ENCODE measurements around the gene ARID3A. TPM values are rescaled to one million over a fixed set of nuclear protein-coding genes. Genes with fewer than 3 reads are reported as not detected.

ARID3A gene
- polyA plus RNA-seq, 2 donors, result 1.3 to 5.2 TPM

DNA sequence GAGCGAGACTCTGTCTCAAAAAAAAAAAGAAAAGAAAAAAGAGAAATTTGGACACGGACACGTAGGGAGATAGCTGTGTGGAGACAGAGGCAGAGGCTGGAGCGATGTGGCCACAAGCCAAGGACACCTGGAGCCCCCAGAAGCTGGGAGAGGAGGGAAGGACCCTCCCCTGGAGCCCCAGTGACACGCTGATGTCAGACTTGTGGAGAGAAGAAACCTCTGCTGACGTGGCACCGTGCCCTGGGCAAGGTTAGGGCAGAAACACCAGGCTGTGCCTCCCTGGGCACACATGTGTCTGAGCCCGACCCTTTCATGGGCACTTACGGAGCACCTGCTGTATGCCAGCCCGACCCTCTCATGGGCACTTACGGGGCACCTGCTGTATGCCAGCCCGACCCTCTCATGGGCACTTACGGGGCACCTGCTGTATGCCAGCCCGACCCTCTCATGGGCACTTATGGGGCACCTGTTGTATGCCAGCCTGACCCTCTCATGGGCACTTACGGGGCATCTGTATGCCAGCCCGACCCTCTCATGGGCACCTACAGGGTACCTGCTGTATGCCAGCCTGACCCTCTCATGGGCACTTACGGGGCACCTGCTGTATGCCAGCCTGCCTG, 17.8 kb downstream of the ARID3A start:
- no peaks in the 10 kb centered on the region for H3K9me3 ChIP-seq (ENCODE audit: control insufficient read depth in 2 of 2, insufficient read depth in 1 of 2, low read depth in 1 of 2, low read length in 1 of 2)
- 94 to 96% methylated on average over 17 of the region's 17 CpGs for WGBS, 2 donors

DNA sequence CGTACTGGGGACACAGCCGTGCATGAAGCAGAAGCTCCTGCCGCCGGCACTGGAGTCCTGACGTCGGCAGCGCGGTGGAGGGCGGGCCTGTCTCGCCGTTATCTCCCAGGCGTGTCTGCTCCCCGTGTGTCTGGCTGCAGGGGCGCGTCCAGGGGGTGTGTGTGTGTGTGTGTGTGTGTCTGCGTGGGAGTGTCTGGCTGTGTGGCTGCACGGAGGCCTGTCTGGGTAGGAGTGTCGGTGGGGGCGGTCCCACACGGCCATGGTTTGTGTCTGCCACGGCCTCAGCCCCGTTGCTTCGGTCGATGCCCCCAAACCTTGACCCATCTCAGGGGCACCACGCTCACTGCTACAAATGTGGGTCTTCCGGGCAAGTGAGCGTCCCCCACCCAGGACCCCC, 18.3 kb downstream of the ARID3A start:
- H3K4me3 ChIP-seq (ENCODE audit: low read depth in 1 of 2, low read length in 2 of 2), result no peak overlapping the region

More for the DNA sequence above, 17.8 kb downstream of the ARID3A start:
- H3K4me1 ChIP-seq (ENCODE audit: control insufficient read depth in 2 of 2, insufficient read depth in 2 of 2, low read length in 1 of 2), result peaks cover 2 to 8% of the 10 kb centered on the region in 2 donors
- H3K36me3 ChIP-seq (ENCODE audit: control insufficient read depth in 2 of 2, insufficient read depth in 2 of 2, low read length in 1 of 2), result peaks cover 0 to 4% of the 10 kb centered on the region in 2 donors
- no peak overlapping the region for H3K27ac ChIP-seq (ENCODE audit: low read depth in 2 of 2, low read length in 1 of 2)
- no peak overlapping the region for H3K4me3 ChIP-seq (ENCODE audit: low read depth in 1 of 2, low read length in 2 of 2)
- no peaks in the 10 kb centered on the region for H3K27me3 ChIP-seq (ENCODE audit: control insufficient read depth in 1 of 2, insufficient read depth in 2 of 2, low read length in 2 of 2)

DNA sequence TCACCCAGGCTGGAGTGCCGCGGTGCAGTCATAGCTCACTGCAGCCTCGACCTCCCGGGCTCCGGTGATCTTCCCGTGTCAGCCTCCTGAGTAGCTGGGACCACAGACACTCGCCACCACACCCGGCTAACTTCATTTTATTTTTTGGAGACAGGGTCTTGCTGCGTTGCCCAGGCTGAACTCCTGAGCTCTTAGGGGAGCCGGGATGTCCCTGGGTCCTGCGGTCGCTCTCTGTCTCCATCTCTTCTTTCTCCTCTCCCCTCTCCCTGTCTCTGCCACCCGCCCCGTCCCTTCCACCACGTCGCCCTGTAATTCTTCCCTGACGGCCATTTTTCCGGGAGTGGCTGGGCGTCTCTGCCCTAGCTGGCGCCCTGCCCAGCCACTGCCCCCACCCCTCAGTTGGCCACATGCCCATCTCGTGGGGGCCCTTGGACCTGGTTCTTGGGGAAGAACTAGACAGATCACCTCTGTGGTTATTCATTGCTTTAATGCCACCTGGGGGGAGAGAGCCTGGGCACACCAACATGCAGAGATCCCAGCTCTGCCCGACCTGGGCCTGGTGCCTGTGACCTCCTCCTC, 18.9 kb downstream of the ARID3A start:
- H3K27me3 ChIP-seq (ENCODE audit: control insufficient read depth in 1 of 2, insufficient read depth in 2 of 2, low read length in 2 of 2), result no peaks in the 10 kb centered on the region
- H3K4me3 ChIP-seq (ENCODE audit: low read depth in 1 of 2, low read length in 2 of 2), result no peak overlapping the region
- no peaks in the 10 kb centered on the region for H3K9me3 ChIP-seq (ENCODE audit: control insufficient read depth in 2 of 2, insufficient read depth in 1 of 2, low read depth in 1 of 2, low read length in 1 of 2)
- no peak overlapping the region for H3K27ac ChIP-seq (ENCODE audit: low read depth in 2 of 2, low read length in 1 of 2)
- WGBS, 2 donors, result 60 to 70% methylated on average over 22 of the region's 22 CpGs
- H3K36me3 ChIP-seq (ENCODE audit: control insufficient read depth in 2 of 2, insufficient read depth in 2 of 2, low read length in 1 of 2), result peaks cover 0 to 4% of the 10 kb centered on the region in 2 donors
- peaks cover 2 to 8% of the 10 kb centered on the region in 2 donors for H3K4me1 ChIP-seq (ENCODE audit: control insufficient read depth in 2 of 2, insufficient read depth in 2 of 2, low read length in 1 of 2)

More for the DNA sequence above, 18.3 kb downstream of the ARID3A start:
- no peaks in the 10 kb centered on the region for H3K27me3 ChIP-seq (ENCODE audit: control insufficient read depth in 1 of 2, insufficient read depth in 2 of 2, low read length in 2 of 2)
- H3K4me1 ChIP-seq (ENCODE audit: control insufficient read depth in 2 of 2, insufficient read depth in 2 of 2, low read length in 1 of 2), result peaks cover 2 to 8% of the 10 kb centered on the region in 2 donors
- 62 to 75% methylated on average over 27 of the region's 27 CpGs for WGBS, 2 donors
- no peak overlapping the region for H3K27ac ChIP-seq (ENCODE audit: low read depth in 2 of 2, low read length in 1 of 2)
- peaks cover 0 to 4% of the 10 kb centered on the region in 2 donors for H3K36me3 ChIP-seq (ENCODE audit: control insufficient read depth in 2 of 2, insufficient read depth in 2 of 2, low read length in 1 of 2)
- no peaks in the 10 kb centered on the region for H3K9me3 ChIP-seq (ENCODE audit: control insufficient read depth in 2 of 2, insufficient read depth in 1 of 2, low read depth in 1 of 2, low read length in 1 of 2)

DNA sequence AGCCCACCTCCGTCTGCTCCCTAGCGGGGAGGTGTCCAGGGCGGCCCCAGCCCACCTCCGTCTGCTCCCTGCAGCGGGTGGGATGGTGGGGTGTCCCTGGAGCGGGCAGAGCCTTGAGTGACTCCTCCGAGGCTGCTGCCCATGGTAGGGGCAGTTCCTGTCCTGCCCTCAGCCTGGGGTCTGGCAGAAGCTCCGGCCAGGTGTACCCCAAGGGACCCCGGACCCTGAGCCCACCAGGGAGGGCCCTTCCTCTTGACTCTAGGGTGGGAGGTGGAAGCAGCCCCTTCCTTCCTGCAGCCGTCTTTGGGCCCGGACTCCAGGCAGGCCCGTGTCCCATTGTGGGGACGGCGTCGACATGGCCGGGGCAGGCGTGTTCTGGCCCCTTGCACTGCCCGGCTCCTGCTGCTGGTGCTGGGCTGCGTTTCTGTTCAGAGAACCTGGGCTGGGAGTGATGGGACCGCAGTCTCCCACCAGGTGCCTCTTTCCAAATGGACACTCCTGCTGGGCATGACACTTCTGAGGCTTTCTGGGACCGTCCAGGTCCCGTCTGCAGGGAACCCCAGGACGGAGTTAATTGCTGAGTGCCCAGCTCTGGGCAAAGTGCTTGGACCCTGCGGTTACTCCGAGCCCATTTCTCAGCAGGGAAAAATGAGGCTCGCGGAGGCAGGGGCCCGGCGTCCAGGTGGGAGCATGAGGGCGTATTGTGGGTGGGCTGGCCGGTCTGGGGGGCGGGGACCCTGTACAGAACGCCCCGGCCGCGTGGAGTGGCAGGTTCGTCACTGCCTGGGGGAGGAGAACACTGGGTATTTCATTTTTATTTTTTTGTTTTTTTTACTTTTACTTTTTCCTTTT, 19.8 kb downstream of the ARID3A start:
- Histone ChIP-seq H3K27ac (ENCODE audit: low read depth in 2 of 2, low read length in 1 of 2) (no peak overlapping the region), H3K27me3 (ENCODE audit: control insufficient read depth in 1 of 2, insufficient read depth in 2 of 2, low read length in 2 of 2) (no peaks in the 10 kb centered on the region), H3K9me3 (ENCODE audit: control insufficient read depth in 2 of 2, insufficient read depth in 1 of 2, low read depth in 1 of 2, low read length in 1 of 2) (no peaks in the 10 kb centered on the region), H3K4me3 (ENCODE audit: low read depth in 1 of 2, low read length in 2 of 2) (no peak overlapping the region), H3K4me1 (ENCODE audit: control insufficient read depth in 2 of 2, insufficient read depth in 2 of 2, low read length in 1 of 2) (peaks cover 2 to 5% of the 10 kb centered on the region in 2 donors), H3K36me3 (ENCODE audit: control insufficient read depth in 2 of 2, insufficient read depth in 2 of 2, low read length in 1 of 2) (peaks cover 0 to 4% of the 10 kb centered on the region in 2 donors)
- 89 to 91% methylated on average over 37 of the region's 37 CpGs for WGBS, 2 donors

DNA sequence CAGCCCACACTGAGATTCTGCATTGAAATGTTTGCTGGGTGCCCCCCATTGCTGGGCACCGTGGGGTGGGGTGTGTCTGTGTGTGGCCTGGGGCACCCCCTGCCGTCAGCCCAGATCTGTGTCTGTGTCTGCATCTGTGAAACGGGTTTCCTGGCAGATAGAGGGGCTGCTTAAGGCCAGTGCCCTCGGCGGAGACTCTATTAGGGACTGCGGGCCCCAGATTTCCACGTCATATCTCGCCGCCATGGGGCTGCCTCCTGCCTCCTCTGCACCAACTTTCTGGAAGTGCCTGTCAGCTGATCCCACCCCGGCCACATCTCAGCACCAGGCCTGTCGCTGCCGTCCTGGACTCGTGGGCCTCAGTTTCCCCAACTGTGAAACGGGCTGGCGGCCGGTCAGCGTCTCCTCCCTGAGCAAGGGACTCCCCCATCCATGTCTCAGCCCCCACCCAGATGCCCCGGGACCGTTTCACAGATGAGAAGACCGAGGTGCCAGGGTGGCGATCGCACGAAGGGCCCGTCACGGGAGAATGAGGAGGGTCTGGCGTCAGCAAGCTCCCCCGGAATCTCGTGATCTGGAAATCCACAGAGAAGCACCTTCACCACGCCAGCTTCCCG, 21.4 kb downstream of the ARID3A start:
- Histone ChIP-seq H3K9me3 (ENCODE audit: control insufficient read depth in 2 of 2, insufficient read depth in 1 of 2, low read depth in 1 of 2, low read length in 1 of 2) (no peaks in the 10 kb centered on the region), H3K4me3 (ENCODE audit: low read depth in 1 of 2, low read length in 2 of 2) (no peak overlapping the region), H3K27me3 (ENCODE audit: control insufficient read depth in 1 of 2, insufficient read depth in 2 of 2, low read length in 2 of 2) (no peaks in the 10 kb centered on the region), H3K4me1 (ENCODE audit: control insufficient read depth in 2 of 2, insufficient read depth in 2 of 2, low read length in 1 of 2) (no peaks in the 10 kb centered on the region), H3K36me3 (ENCODE audit: control insufficient read depth in 2 of 2, insufficient read depth in 2 of 2, low read length in 1 of 2) (peaks cover 0 to 4% of the 10 kb centered on the region in 2 donors), H3K27ac (ENCODE audit: low read depth in 2 of 2, low read length in 1 of 2) (no peak overlapping the region)
- whole genome bisulfite sequencing, 2 donors, result 85 to 89% methylated on average over 30 of the region's 30 CpGs

DNA sequence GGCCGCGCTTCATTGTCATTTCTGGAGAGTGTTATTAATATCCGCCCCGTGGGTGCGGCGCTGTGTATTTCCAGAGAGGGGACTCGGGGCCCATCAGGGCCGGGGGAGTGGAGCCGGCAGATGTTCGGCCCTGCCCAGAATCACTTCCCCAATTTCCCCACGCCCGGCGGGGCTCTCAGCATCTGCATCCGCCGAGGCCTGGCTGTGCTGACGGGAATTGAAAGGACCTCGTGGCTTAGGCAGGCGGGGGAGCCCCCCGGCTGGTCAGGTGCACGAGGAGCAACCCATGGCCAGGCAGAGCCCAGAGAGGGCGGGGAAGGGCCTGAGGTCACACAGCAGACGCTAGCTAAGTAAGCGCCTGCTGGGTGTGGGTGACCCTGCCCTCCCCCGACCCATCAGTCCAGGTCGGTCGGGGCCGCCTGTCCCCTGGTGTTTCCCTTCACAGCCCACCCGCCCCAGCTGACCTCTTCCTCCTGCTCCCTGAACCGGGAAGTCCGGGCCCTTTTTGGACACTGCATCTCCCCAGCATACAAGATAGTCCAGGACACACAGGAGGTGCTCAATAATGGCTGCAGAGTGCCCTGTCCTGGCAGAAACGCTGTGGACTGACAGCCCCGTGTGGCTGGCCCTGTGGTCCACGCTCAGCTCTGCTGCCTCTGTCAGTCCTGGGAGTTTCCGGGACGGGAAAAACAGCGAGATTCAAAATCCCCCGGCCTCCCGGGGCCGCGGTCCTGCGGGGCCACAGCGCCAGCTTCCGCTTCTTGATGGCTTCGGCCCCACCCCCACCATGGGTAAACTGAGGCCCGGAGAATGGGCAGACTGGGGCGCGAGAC, 22.1 kb downstream of the ARID3A start:
- Histone ChIP-seq H3K4me3 (ENCODE audit: low read depth in 1 of 2, low read length in 2 of 2) (no peak overlapping the region), H3K36me3 (ENCODE audit: control insufficient read depth in 2 of 2, insufficient read depth in 2 of 2, low read length in 1 of 2) (peaks cover 0 to 1% of the 10 kb centered on the region in 2 donors), H3K4me1 (ENCODE audit: control insufficient read depth in 2 of 2, insufficient read depth in 2 of 2, low read length in 1 of 2) (peaks cover 0 to 2% of the 10 kb centered on the region in 2 donors), H3K9me3 (ENCODE audit: control insufficient read depth in 2 of 2, insufficient read depth in 1 of 2, low read depth in 1 of 2, low read length in 1 of 2) (no peaks in the 10 kb centered on the region), H3K27me3 (ENCODE audit: control insufficient read depth in 1 of 2, insufficient read depth in 2 of 2, low read length in 2 of 2) (no peaks in the 10 kb centered on the region), H3K27ac (ENCODE audit: low read depth in 2 of 2, low read length in 1 of 2) (no peak overlapping the region)
- WGBS, 2 donors, result 84 to 86% methylated on average over 47 of the region's 47 CpGs

DNA sequence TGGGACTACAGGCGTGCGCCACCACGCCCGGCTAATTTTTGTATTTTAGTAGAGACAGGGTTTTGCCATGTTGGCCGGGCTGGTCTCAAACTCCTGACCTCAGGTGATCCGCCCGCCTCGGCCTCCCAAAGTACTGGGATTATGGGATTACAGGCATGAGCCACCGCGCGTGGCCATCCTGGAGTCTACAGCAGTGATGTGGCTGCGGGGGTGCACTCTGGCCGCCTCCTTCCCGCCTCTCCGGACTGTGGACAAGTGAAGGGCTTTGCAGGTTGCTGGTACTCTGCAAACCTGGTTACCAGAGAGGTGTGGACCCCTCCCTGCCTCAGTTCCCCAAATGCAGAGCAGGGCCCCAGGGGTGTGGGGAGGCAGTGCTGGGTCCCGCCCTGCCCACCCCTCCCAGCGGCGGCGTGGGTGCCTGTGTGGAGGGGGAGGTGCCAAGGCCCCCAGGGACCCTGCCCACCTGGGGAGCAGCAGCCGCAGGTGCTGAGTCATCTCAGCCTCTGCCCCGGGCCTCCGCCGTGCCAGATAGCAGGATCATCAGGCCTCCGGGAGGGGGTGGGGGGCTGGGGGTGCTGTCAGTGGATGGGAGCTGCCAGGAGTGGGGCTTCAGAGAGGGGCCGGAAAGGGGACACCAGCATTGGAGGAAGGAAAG, 23.1 kb downstream of the ARID3A start:
- WGBS, 2 donors, result 85 to 89% methylated on average over 22 to 25 of the region's 25 CpGs
- peaks cover 0 to 8% of the 10 kb centered on the region in 2 donors for H3K4me1 ChIP-seq (ENCODE audit: control insufficient read depth in 2 of 2, insufficient read depth in 2 of 2, low read length in 1 of 2)
- H3K27ac ChIP-seq (ENCODE audit: low read depth in 2 of 2, low read length in 1 of 2), result no peak overlapping the region
- no peak overlapping the region for H3K4me3 ChIP-seq (ENCODE audit: low read depth in 1 of 2, low read length in 2 of 2)
- no peaks in the 10 kb centered on the region for H3K27me3 ChIP-seq (ENCODE audit: control insufficient read depth in 1 of 2, insufficient read depth in 2 of 2, low read length in 2 of 2)
- H3K9me3 ChIP-seq (ENCODE audit: control insufficient read depth in 2 of 2, insufficient read depth in 1 of 2, low read depth in 1 of 2, low read length in 1 of 2), result no peaks in the 10 kb centered on the region
- H3K36me3 ChIP-seq (ENCODE audit: control insufficient read depth in 2 of 2, insufficient read depth in 2 of 2, low read length in 1 of 2), result no peaks in the 10 kb centered on the region

DNA sequence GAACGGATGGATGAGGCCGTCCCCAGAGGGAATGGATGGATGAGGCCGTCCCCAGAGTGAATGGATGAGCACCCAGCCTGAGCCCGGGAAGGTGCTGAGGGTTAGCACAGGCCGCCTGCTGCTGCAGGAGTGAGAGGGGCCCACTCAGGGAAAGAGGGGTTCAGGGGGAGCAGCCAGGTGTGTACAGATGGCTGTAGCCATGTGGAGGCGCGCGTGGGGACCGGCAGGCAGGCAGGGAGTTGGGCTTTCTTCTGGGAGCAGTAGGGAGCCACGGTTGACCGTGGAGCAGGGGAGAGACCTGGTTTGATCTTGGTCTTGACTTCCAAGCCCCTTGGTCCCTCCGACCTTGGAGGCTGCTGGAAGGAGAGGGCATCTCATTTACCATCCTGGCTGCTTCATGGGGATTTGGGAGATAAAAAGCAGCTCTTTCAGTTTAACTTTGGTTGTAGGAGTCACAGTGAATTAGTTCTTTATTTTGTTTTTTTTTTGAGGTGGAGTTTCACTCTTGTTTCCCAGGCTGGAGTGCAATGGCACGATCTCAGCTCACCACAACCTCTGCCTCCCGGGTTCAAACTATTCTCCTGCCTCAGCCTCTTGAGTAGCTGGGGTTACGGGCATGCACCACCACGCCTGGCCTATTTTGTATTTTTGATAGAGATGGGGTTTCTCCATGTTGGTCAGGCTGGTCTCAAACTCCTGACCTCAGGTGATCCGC, 24.7 kb downstream of the ARID3A start:
- Histone ChIP-seq H3K4me1 (ENCODE audit: control insufficient read depth in 2 of 2, insufficient read depth in 2 of 2, low read length in 1 of 2) (peaks cover 0 to 8% of the 10 kb centered on the region in 2 donors), H3K9me3 (ENCODE audit: control insufficient read depth in 2 of 2, insufficient read depth in 1 of 2, low read depth in 1 of 2, low read length in 1 of 2) (no peaks in the 10 kb centered on the region), H3K36me3 (ENCODE audit: control insufficient read depth in 2 of 2, insufficient read depth in 2 of 2, low read length in 1 of 2) (no peaks in the 10 kb centered on the region), H3K27me3 (ENCODE audit: control insufficient read depth in 1 of 2, insufficient read depth in 2 of 2, low read length in 2 of 2) (no peaks in the 10 kb centered on the region), H3K27ac (ENCODE audit: low read depth in 2 of 2, low read length in 1 of 2) (no peak overlapping the region), H3K4me3 (ENCODE audit: low read depth in 1 of 2, low read length in 2 of 2) (no peak overlapping the region)
- WGBS, 2 donors, result 85 to 87% methylated on average over 17 of the region's 17 CpGs

Data from esophagus (tissue), 2 donors.